HepG2 (cell line): ENCODE results near the gene FAM83F. TPM values are rescaled to one million over a fixed set of nuclear protein-coding genes. Genes with fewer than 3 reads are reported as not detected.

Experiments used
- ARHGAP35 ChIP-seq: sonication (generic); formaldehyde crosslinking; IDR thresholded peaks from 2 replicates; pipeline ENCODE4 v1.9.0; 2022; ENCODE audit warnings: mild to moderate bottlenecking, inconsistent platforms, moderate library complexity, missing genetic modification reagents, borderline replicate concordance
- EED ChIP-seq: sonication (generic); formaldehyde crosslinking; IDR thresholded peaks from 2 replicates; pipeline ENCODE4 v1.5.0; 2020; ENCODE audit warnings: mild to moderate bottlenecking, missing genetic modification reagents
- GTF2F1 ChIP-seq: fragments of 150-350 bp; IDR thresholded peaks from 2 replicates; pipeline ENCODE4 v1.6.1; 2014; ENCODE audit warnings: low read length
- HMG20A ChIP-seq: IDR thresholded peaks from 2 replicates; pipeline ENCODE4 v1.6.1; 2016; ENCODE audit warnings: borderline replicate concordance
- HOXD1 ChIP-seq: sonication (generic); formaldehyde crosslinking; IDR thresholded peaks from 2 replicates; pipeline ENCODE4 v1.5.0; 2020; ENCODE audit warnings: missing genetic modification reagents
- RXRB ChIP-seq: IDR thresholded peaks from 2 replicates; pipeline ENCODE4 v1.6.1; 2016; ENCODE audit warnings: borderline replicate concordance, missing genetic modification reagents, missing compliant biosample characterization
- SAP130 ChIP-seq: IDR thresholded peaks from 2 replicates; pipeline ENCODE4 v1.6.1; 2016; ENCODE audit warnings: low read depth
- SP5 ChIP-seq: IDR thresholded peaks from 2 replicates; pipeline ENCODE4 v1.6.1; 2016; ENCODE audit warnings: low read depth, borderline replicate concordance
- SYNCRIP ChIP-seq: fragments of 200-400 bp; formaldehyde crosslinking; IDR thresholded peaks from 2 replicates; pipeline ENCODE4 v1.6.1; 2018; ENCODE audit warnings: mild to moderate bottlenecking, low read depth, low read length; ENCODE audit not compliant: insufficient read depth
- TSC22D2 ChIP-seq: sonication (generic); formaldehyde crosslinking; IDR thresholded peaks from 2 replicates; pipeline ENCODE4 v1.5.1; 2020; ENCODE audit warnings: missing genetic modification reagents, mild to moderate bottlenecking, borderline replicate concordance
- ZBTB44 ChIP-seq: sonication (generic); formaldehyde crosslinking; IDR thresholded peaks from 2 replicates; pipeline ENCODE4 v1.4.0; 2020; ENCODE audit warnings: missing genetic modification reagents
- ZNF44 ChIP-seq: sonication (generic); formaldehyde crosslinking; IDR thresholded peaks from 2 replicates; pipeline ENCODE4 v1.5.1; 2020; ENCODE audit warnings: mild to moderate bottlenecking, missing genetic modification reagents
- ZNF761 ChIP-seq: sonication (generic); formaldehyde crosslinking; conservative IDR thresholded peaks from 2 replicates; pipeline ENCODE4 v1.4.0; 2020; ENCODE audit warnings: mild to moderate bottlenecking, missing genetic modification reagents
- polyA plus RNA-seq, 8 experiments: library from polyadenylated mRNA; depleted of rRNA in 3 of 8; stranded (reverse) in 7 of 8; unstranded in 1 of 8; fragments of >200 nt; fragmentation: Illumina TruSeq in 4 of 8; extraction: Trizol in 4 of 8; gene quantifications; 2 replicates each; pipeline versions ENCODE4 v1.2.1 to v1.2.3, GENCODE V29; 2011 to 2016; ENCODE audit warnings: low read depth in 4 of 8, missing spikeins in 1 of 8, mixed read lengths in 1 of 8; ENCODE audit not compliant: insufficient read depth in 1 of 8
- total RNA-seq, 5 experiments: library from RNA; depleted of rRNA; stranded (reverse); fragments of >200 nt; fragmentation: Illumina TruSeq; extraction: Trizol; gene quantifications; 2 replicates each; pipeline ENCODE4 v1.2.3, GENCODE V29; 2016; ENCODE audit warnings: low read depth in 1 of 5
- TF ChIP-seq, protein P1 (sequence below): sonication (generic); formaldehyde crosslinking; IDR thresholded peaks from 2 replicates; pipeline ENCODE4 v1.4.0; 2020; ENCODE audit warnings: low read depth, missing genetic modification reagents
- TF ChIP-seq, protein P2 (sequence below): sonication (generic); formaldehyde crosslinking; IDR thresholded peaks from 2 replicates; pipeline ENCODE4 v1.5.0; 2020; ENCODE audit warnings: missing genetic modification reagents
- TF ChIP-seq, protein P3 (sequence below): IDR thresholded peaks from 2 replicates; pipeline ENCODE4 v1.6.1; 2016
- TF ChIP-seq, protein P4 (sequence below): sonication (generic); formaldehyde crosslinking; IDR thresholded peaks from 2 replicates; pipeline ENCODE4 v1.8.0; 2022; ENCODE audit warnings: mild to moderate bottlenecking, missing genetic modification reagents, borderline replicate concordance

The FAM83F gene
- total and polyA plus RNA-seq, 2 of the 13 experiments (the other 11 are each of a cell fraction or from before 2014, with no cell fraction given): not detected

GRCh38 chr22:40044870-40045834, 50.4 kb downstream of the FAM83F start (continued):
- TF ChIP-seq, protein P1, sequence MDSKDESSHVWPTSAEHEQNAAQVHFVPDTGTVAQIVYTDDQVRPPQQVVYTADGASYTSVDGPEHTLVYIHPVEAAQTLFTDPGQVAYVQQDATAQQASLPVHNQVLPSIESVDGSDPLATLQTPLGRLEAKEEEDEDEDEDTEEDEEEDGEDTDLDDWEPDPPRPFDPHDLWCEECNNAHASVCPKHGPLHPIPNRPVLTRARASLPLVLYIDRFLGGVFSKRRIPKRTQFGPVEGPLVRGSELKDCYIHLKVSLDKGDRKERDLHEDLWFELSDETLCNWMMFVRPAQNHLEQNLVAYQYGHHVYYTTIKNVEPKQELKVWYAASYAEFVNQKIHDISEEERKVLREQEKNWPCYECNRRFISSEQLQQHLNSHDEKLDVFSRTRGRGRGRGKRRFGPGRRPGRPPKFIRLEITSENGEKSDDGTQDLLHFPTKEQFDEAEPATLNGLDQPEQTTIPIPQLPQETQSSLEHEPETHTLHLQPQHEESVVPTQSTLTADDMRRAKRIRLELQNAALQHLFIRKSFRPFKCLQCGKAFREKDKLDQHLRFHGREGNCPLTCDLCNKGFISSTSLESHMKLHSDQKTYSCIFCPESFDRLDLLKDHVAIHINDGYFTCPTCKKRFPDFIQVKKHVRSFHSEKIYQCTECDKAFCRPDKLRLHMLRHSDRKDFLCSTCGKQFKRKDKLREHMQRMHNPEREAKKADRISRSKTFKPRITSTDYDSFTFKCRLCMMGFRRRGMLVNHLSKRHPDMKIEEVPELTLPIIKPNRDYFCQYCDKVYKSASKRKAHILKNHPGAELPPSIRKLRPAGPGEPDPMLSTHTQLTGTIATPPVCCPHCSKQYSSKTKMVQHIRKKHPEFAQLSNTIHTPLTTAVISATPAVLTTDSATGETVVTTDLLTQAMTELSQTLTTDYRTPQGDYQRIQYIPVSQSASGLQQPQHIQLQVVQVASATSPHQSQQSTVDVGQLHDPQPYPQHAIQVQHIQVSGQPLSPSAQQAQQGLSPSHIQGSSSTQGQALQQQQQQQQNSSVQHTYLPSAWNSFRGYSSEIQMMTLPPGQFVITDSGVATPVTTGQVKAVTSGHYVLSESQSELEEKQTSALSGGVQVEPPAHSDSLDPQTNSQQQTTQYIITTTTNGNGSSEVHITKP (CRISPR knock-in tag): no peak
- TF ChIP-seq HMG20A (CRISPR knock-in tag) (no peak), SAP130 (CRISPR knock-in tag) (peak; percentile 62), ARHGAP35 (CRISPR knock-in tag) (0 out of 2 replicates have a peak, but pooled peaks have one; percentile 38), SYNCRIP (no peak), ZNF761 (CRISPR knock-in tag) (no peak), EED (no peak), HOXD1 (CRISPR knock-in tag) (no peak; the same call in 1 of the 2 replicates), ZBTB44 (peak; percentile 20; the same call in 1 of the 2 replicates), SP5 (CRISPR knock-in tag) (0 out of 2 replicates have a peak, but pooled peaks have one; percentile 16), GTF2F1 (no peak), TSC22D2 (CRISPR knock-in tag) (no peak), RXRB (CRISPR knock-in tag) (0 out of 2 replicates have a peak, but pooled peaks have one; percentile 15), ZNF44 (no peak)
- TF ChIP-seq, protein P2, sequence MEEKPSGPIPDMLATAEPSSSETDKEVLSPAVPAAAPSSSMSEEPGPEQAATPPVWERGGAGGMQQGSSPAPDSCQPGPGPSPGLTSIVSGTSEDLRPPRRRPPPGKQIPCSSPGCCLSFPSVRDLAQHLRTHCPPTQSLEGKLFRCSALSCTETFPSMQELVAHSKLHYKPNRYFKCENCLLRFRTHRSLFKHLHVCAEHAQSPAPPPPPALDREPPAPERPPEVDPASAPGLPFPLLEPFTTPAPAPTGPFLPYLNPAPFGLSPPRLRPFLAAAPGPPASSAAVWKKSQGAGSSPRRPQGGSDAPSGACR (CRISPR knock-in tag): peak; percentile 21; the same call in 1 of the 2 replicates
- TF ChIP-seq, protein P3, sequence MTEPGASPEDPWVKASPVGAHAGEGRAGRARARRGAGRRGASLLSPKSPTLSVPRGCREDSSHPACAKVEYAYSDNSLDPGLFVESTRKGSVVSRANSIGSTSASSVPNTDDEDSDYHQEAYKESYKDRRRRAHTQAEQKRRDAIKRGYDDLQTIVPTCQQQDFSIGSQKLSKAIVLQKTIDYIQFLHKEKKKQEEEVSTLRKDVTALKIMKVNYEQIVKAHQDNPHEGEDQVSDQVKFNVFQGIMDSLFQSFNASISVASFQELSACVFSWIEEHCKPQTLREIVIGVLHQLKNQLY (CRISPR knock-in tag): no peak
- TF ChIP-seq, protein P4, sequence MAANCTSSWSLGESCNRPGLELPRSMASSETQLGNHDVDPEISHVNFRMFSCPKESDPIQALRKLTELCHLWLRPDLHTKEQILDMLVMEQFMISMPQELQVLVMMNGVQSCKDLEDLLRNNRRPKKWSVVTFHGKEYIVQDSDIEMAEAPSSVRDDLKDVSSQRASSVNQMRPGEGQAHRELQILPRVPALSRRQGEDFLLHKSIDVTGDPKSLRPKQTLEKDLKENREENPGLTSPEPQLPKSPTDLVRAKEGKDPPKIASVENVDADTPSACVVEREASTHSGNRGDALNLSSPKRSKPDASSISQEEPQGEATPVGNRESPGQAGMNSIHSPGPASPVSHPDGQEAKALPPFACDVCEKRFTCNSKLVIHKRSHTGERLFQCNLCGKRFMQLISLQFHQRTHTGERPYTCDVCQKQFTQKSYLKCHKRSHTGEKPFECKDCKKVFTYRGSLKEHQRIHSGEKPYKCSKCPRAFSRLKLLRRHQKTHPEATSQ: no peak
